ENCODE measurements around the gene CCR2.
A peak's percentile ranks its signal among the peaks of the same experiment; 100 is the strongest.

- TF ChIP-seq CTCF (IDR thresholded peaks at IDR 0.05; ENCODE audit: low read depth, low read length), result peak; percentile 26
- TF ChIP-seq EZH2phosphoT487 (IDR thresholded peaks at IDR 0.05; ENCODE audit: low read depth), result no peak
Observed at GRCh38 chr3:46360907-46361306, 7.0 kb downstream of the CCR2 start.

Data from OCI-LY3 (cell line).